DND-41 (cell line): Measurements from ENCODE around the gene CGB3.

ENCODE experiments used
- EZH2 ChIP-seq: IDR thresholded peaks from 3 replicates; pipeline ENCODE4 v1.6.1; 2012; ENCODE audit warnings: borderline replicate concordance, low read depth, mild to moderate bottlenecking, moderate library complexity, low read length, inconsistent platforms; ENCODE audit not compliant: severe bottlenecking
- TF ChIP-seq, protein P1 (sequence below): IDR thresholded peaks from 2 replicates; pipeline ENCODE4 v1.5.1; 2012; ENCODE audit warnings: borderline replicate concordance, low read length, moderate library complexity, mild to moderate bottlenecking; ENCODE audit not compliant: poor library complexity, severe bottlenecking; ENCODE audit errors: extremely low read depth

DNA sequence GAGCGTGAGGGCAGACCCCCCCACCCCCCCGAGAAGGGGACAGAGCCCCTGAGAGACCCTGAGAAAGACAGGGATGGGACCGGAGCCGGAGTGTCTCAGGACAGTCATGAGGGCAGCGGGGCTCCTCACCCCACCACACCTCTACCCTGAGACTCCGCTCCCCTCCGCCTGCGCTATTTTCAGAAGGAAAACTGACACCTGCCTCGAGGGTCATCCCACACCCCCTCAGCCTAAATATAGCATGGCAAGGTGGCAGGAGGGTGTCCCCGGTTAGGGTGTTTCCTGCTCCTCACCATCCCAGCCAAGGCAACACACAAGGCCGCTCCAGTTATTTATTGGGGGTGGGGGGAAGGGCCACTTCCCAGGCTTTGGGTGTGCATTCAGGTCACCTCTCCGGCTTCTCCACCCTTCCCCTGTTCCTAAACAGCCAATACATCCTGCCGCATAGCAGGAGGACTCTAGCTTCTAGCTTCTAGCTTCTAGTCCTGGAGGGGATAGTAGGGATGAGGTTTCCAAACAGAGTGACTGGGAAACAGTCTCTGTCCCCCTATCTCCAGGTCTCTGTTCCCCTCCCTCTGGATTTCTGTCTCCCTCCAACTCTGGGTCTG is 41.9 kb upstream of the CGB3 start:
- no peak for TF ChIP-seq EZH2
- TF ChIP-seq, protein P1, sequence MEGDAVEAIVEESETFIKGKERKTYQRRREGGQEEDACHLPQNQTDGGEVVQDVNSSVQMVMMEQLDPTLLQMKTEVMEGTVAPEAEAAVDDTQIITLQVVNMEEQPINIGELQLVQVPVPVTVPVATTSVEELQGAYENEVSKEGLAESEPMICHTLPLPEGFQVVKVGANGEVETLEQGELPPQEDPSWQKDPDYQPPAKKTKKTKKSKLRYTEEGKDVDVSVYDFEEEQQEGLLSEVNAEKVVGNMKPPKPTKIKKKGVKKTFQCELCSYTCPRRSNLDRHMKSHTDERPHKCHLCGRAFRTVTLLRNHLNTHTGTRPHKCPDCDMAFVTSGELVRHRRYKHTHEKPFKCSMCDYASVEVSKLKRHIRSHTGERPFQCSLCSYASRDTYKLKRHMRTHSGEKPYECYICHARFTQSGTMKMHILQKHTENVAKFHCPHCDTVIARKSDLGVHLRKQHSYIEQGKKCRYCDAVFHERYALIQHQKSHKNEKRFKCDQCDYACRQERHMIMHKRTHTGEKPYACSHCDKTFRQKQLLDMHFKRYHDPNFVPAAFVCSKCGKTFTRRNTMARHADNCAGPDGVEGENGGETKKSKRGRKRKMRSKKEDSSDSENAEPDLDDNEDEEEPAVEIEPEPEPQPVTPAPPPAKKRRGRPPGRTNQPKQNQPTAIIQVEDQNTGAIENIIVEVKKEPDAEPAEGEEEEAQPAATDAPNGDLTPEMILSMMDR, result no peak
